CD14-positive monocyte (primary cell): ENCODE results near the gene ZNF197. TPM values are rescaled to one million over a fixed set of nuclear protein-coding genes. Genes with fewer than 3 reads are reported as not detected.

ENCODE experiments used
- DNase-seq, 3 donors: peaks; one replicate each; pipeline ENCODE4 v3.0.0-alpha.2; 2011 to 2022
- H2AFZ ChIP-seq: 2 replicates; pipeline ENCODE4 v1.6.0; 2012; ENCODE audit warnings: mild to moderate bottlenecking, low read depth, low read length, inconsistent platforms; ENCODE audit not compliant: insufficient read depth, poor library complexity, severe bottlenecking
- H3K27ac ChIP-seq, 2 donors: 1 replicate in 1 of 2; 2 replicates in 1 of 2; pipeline ENCODE4 v1.5.1; 2012 to 2013; ENCODE audit warnings: low read length in 2 of 2, control low read depth in 1 of 2, inconsistent platforms in 1 of 2, low read depth in 1 of 2, mild to moderate bottlenecking in 1 of 2
- H3K27me3 ChIP-seq, 2 donors: one replicate each; pipeline versions ENCODE4 v1.6.0 to v1.6.1; 2011 to 2013; ENCODE audit warnings: low read length in 2 of 2; ENCODE audit not compliant: control insufficient read depth in 2 of 2, insufficient read depth in 2 of 2
- H3K36me3 ChIP-seq, 2 donors: replicated peaks in 1 of 2; 1 replicate in 1 of 2; 2 replicates in 1 of 2; pipeline versions ENCODE4 v1.5.1 to v1.6.1; 2012 to 2013; ENCODE audit warnings: low read length in 2 of 2, control low read depth in 1 of 2, inconsistent platforms in 1 of 2, mild to moderate bottlenecking in 1 of 2; ENCODE audit not compliant: insufficient read depth in 2 of 2, control insufficient read depth in 1 of 2
- H3K4me1 ChIP-seq, 2 donors: 1 replicate in 1 of 2; 2 replicates in 1 of 2; pipeline versions ENCODE4 v1.5.1 to v1.6.1; 2012 to 2013; ENCODE audit warnings: low read length in 2 of 2, control low read depth in 1 of 2, inconsistent platforms in 1 of 2, mild to moderate bottlenecking in 1 of 2, moderate library complexity in 1 of 2; ENCODE audit not compliant: insufficient read depth in 2 of 2, control insufficient read depth in 1 of 2
- H3K4me2 ChIP-seq: replicated peaks from 2 replicates; pipeline ENCODE3; 2012; ENCODE audit warnings: low read length, moderate library complexity, mild to moderate bottlenecking; ENCODE audit not compliant: poor library complexity, severe bottlenecking; ENCODE audit errors: extremely low read depth
- H3K4me3 ChIP-seq, 3 experiments: fragments of 200-600 bp in 1 of 3; sonication (generic) in 1 of 3; replicated peaks in 1 of 3; 1 replicate in 2 of 3; 2 replicates in 1 of 3; pipeline ENCODE4 v1.5.1; 2011 to 2013; ENCODE audit warnings: low read length in 3 of 3, mild to moderate bottlenecking in 3 of 3, control low read depth in 2 of 3, low read depth in 2 of 3, inconsistent platforms in 1 of 3, moderate library complexity in 1 of 3
- H3K79me2 ChIP-seq: 2 replicates; pipeline ENCODE4 v1.6.0; 2012; ENCODE audit warnings: mild to moderate bottlenecking, control low read depth, inconsistent platforms, low read length, moderate library complexity; ENCODE audit not compliant: insufficient read depth
- H3K9ac ChIP-seq: 2 replicates; pipeline ENCODE4 v1.6.0; 2017; ENCODE audit warnings: low read length, mild to moderate bottlenecking; ENCODE audit not compliant: insufficient read depth, poor library complexity, severe bottlenecking
- H3K9me3 ChIP-seq, 2 donors: replicated peaks in 1 of 2; 1 replicate in 1 of 2; 2 replicates in 1 of 2; pipeline versions ENCODE4 v1.5.1 to v1.6.1; 2012 to 2013; ENCODE audit warnings: low read length in 2 of 2, control low read depth in 1 of 2; ENCODE audit not compliant: control insufficient read depth in 1 of 2, insufficient read depth in 1 of 2
- H4K20me1 ChIP-seq: 2 replicates; pipeline ENCODE4 v1.6.0; 2012; ENCODE audit warnings: mild to moderate bottlenecking, low read length, control low read depth, moderate library complexity; ENCODE audit not compliant: insufficient read depth
- H3K27ac Mint-ChIP-seq, 7 donors: one replicate each; pipeline ENCODE4 v1.8.0; 2020; ENCODE audit warnings: mild to moderate bottlenecking in 7 of 7, mixed read lengths in 7 of 7, moderate library complexity in 6 of 7, inconsistent platforms in 2 of 7
- H3K27me3 Mint-ChIP-seq, 3 donors: one replicate each; pipeline ENCODE4 v1.8.0; 2021 to 2022; ENCODE audit warnings: low read depth in 3 of 3, mild to moderate bottlenecking in 3 of 3, mixed read lengths in 3 of 3, moderate library complexity in 3 of 3, inconsistent platforms in 1 of 3
- H3K36me3 Mint-ChIP-seq, 2 donors: one replicate each; pipeline ENCODE4 v1.8.0; 2020; ENCODE audit warnings: mixed read lengths in 2 of 2, inconsistent platforms in 1 of 2, mild to moderate bottlenecking in 1 of 2
- H3K4me1 Mint-ChIP-seq: one replicate; pipeline ENCODE4 v1.8.0; 2020; ENCODE audit warnings: mild to moderate bottlenecking, mixed read lengths
- H3K4me3 Mint-ChIP-seq, 2 donors: one replicate each; pipeline ENCODE4 v1.8.0; 2020; ENCODE audit warnings: mild to moderate bottlenecking in 2 of 2, mixed read lengths in 2 of 2, moderate library complexity in 1 of 2
- H3K9me3 Mint-ChIP-seq, 7 donors: one replicate each; pipeline ENCODE4 v1.8.0; 2020 to 2022; ENCODE audit warnings: mixed read lengths in 7 of 7, mild to moderate bottlenecking in 6 of 7, moderate library complexity in 6 of 7, inconsistent platforms in 2 of 7
- WGBS: methylation state at CpG from one replicate; pipeline ENCODE4 v1.1.5; 2013; ENCODE audit warnings: missing lambda C conversion rate; ENCODE audit not compliant: insufficient coverage; 5-methylcytosine and 5-hydroxymethylcytosine counted together
- intact Hi-C, 2 donors: fragments of 100-400 bp; cut with micrococcal nuclease; formaldehyde crosslinking; loops; one replicate each; pipeline versions ENCODE4 v1.15.0 to v1.15.1; 2023
- polyA plus RNA-seq, 3 donors: library from polyadenylated mRNA; depleted of rRNA in 1 of 3; unstranded in 2 of 3; stranded (reverse) in 1 of 3; fragments of 300-500 nt in 2 of 3; fragments of >200 nt in 1 of 3; fragmentation: Illumina TruSeq in 2 of 3; gene quantifications; 1 replicate in 2 of 3; 2 replicates in 1 of 3; pipeline ENCODE4 v1.2.3, GENCODE V29; 2012 to 2021
- TF ChIP-seq, protein P1 (sequence below): fragments of 200-600 bp; IDR thresholded peaks from one replicate; pipeline ENCODE4 v1.8.0; 2022; ENCODE audit warnings: antibody characterized with exemption, mild to moderate bottlenecking

ZNF197 gene
- polyA plus RNA-seq, 3 donors: 1.2 to 3.6 (median 2.1) TPM

- H3K9me3 Mint-ChIP-seq: peaks cover 19 to 50% (median 35%) of the 10 kb centered on the region in 7 donors
- no peaks in the 10 kb centered on the region for H4K20me1 ChIP-seq
- no peak overlapping the region for H3K4me2 ChIP-seq
- peaks cover 13 to 45% of the 10 kb centered on the region in 2 donors for H3K9me3 ChIP-seq
- H3K4me1 ChIP-seq: peaks cover 10 to 12% of the 10 kb centered on the region in 2 donors
- peaks cover 4% of the 10 kb centered on the region for H3K79me2 ChIP-seq
- no peak overlapping the region for H3K27ac ChIP-seq
- H3K4me3 ChIP-seq: no peak overlapping the region
- H3K27me3 Mint-ChIP-seq: peaks cover 2 to 3% (median 2%) of the 10 kb centered on the region in 3 donors
- peaks cover 38 to 40% of the 10 kb centered on the region in 2 donors for H3K36me3 Mint-ChIP-seq
- 100% methylated on average over 1 of the region's 1 CpG for WGBS
- H3K36me3 ChIP-seq: peaks cover 39 to 41% of the 10 kb centered on the region in 2 donors
- peaks cover 15% of the 10 kb centered on the region for H3K4me1 Mint-ChIP-seq
- no peak overlapping the region for H2AFZ ChIP-seq
- TF ChIP-seq, protein P1, sequence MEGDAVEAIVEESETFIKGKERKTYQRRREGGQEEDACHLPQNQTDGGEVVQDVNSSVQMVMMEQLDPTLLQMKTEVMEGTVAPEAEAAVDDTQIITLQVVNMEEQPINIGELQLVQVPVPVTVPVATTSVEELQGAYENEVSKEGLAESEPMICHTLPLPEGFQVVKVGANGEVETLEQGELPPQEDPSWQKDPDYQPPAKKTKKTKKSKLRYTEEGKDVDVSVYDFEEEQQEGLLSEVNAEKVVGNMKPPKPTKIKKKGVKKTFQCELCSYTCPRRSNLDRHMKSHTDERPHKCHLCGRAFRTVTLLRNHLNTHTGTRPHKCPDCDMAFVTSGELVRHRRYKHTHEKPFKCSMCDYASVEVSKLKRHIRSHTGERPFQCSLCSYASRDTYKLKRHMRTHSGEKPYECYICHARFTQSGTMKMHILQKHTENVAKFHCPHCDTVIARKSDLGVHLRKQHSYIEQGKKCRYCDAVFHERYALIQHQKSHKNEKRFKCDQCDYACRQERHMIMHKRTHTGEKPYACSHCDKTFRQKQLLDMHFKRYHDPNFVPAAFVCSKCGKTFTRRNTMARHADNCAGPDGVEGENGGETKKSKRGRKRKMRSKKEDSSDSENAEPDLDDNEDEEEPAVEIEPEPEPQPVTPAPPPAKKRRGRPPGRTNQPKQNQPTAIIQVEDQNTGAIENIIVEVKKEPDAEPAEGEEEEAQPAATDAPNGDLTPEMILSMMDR: no peak
- H3K9ac ChIP-seq: no peak overlapping the region
- intact Hi-C loops: no loop called here
- DNase-seq: no peak
- no peak overlapping the region for H3K4me3 Mint-ChIP-seq
- no peak overlapping the region for H3K27ac Mint-ChIP-seq
- H3K27me3 ChIP-seq: no peaks in the 10 kb centered on the region
Measured at GRCh38 chr3:44649709-44650108, 24.9 kb downstream of the ZNF197 start.

GRCh38 chr3:44654039-44654438, 29.2 kb downstream of the ZNF197 start:
- no peak overlapping the region for H3K9ac ChIP-seq
- H2AFZ ChIP-seq: no peak overlapping the region
- no peak for DNase-seq
- no peak overlapping the region for H3K27ac Mint-ChIP-seq
- H3K27me3 ChIP-seq: no peaks in the 10 kb centered on the region
- H3K9me3 ChIP-seq: peaks cover 19 to 44% of the 10 kb centered on the region in 2 donors
- peaks cover 70 to 82% of the 10 kb centered on the region in 2 donors for H3K36me3 Mint-ChIP-seq
- peaks cover 68 to 82% of the 10 kb centered on the region in 2 donors for H3K36me3 ChIP-seq
- intact Hi-C loops: no loop called here
- no peaks in the 10 kb centered on the region for H3K79me2 ChIP-seq
- H3K4me2 ChIP-seq: no peak overlapping the region
- no peak overlapping the region for H3K27ac ChIP-seq
- H3K4me3 Mint-ChIP-seq: no peak overlapping the region
- H4K20me1 ChIP-seq: no peaks in the 10 kb centered on the region
- TF ChIP-seq, protein P1: no peak
- peaks cover 0 to 2% (median 0%) of the 10 kb centered on the region in 3 donors for H3K27me3 Mint-ChIP-seq
- H3K9me3 Mint-ChIP-seq: peaks cover 32 to 62% (median 44%) of the 10 kb centered on the region in 7 donors
- 100% methylated on average over 2 of the region's 5 CpGs for WGBS
- peaks cover 6% of the 10 kb centered on the region for H3K4me1 Mint-ChIP-seq
- peaks cover 4 to 5% of the 10 kb centered on the region in 2 donors for H3K4me1 ChIP-seq
- H3K4me3 ChIP-seq: no peak overlapping the region
